ENCODE measurements around the gene TGM2.
A peak's percentile ranks its signal among the peaks of the same experiment; 100 is the strongest.

TGM2 gene

DNA sequence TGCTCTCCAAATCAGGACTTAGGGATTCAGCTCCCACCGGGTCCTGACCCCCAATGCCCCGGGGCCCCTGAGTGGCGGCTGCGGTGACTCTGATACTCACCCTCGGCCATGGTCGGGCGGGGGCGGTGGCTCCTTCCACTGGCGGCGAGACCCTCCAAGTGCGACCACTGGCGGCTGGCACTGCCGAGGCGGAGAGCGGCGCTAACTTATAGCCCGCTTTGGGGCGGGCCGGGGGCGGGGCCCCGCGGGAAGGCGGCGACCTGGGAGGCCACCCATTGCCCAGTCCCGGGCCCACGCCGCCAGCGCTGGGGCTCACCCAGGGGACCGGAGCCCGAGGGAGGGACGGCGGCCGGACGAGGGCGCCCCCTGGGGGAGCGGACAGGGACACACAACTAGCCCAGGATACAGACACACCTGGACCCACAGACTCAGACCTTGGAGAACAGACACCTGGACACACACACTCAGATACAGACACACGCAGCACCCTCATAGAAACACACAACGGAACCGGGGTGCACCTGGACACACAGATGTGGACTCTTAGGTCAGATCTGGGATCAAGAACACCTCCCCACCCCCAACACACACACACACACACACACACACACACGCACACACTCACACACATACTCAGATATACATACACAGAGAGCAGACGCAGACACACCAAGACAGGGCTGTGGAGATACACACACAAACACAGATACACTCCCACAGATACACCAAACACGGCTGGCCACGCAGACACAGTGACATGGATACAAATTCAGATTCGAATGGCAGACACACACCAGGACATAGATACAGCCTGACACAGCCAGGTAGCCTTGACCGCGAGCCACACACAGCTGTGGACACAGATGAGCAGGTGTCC, at the start of gene TGM2:
TGM2 (minus strand) TSS at position 182 of the 877 bp plus-strand sequence; CDS start at position 110, 72 bp downstream.
- DNase-seq (ENCODE audit: low spot score), result peak; percentile 35

DNA sequence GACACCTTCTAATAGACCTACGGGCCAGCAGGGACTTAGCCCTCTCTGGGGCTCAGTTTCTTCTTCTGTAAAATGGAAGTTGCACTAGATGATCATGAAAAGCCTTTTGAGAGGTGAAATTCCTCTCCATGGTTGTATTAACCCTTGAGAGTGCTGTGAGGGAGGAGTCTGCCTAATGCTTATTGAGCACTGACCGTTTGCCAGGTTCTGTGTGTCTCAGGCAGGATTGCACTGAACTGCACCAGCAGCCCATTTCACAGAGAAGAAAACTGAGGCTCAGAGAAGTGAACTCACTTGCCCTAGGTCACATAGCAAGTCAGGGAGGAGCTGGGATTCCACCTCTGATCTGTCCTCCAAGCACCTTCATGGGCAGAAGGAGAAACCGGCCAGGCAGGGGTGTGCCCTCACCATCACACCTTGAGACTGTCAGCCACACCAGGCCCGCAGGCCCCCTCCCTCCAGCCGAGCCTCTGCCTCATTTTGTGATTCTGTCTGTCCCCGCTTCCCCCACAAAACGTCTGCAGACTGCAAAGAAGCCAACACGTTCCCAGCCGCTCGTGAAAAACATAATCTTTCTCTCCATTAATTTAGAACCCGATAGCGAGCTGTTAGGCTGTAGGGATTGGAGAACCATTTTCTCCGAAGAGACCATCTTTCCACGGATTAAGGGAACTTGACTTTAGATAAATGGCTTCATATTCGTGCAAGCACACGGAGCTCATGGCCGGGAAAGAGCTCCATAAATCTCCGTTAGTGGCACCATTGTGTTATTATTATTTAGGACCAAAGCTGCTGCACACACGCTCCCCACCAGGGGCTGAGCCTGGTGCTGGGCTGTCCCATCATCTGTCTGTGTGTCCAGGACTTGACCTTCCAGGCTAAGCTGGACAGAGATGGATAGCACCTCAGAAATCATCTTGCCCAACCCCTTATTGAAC, 49.5 kb upstream of the TGM2 start:
- no peak for DNase-seq (ENCODE audit: low spot score)

DNA sequence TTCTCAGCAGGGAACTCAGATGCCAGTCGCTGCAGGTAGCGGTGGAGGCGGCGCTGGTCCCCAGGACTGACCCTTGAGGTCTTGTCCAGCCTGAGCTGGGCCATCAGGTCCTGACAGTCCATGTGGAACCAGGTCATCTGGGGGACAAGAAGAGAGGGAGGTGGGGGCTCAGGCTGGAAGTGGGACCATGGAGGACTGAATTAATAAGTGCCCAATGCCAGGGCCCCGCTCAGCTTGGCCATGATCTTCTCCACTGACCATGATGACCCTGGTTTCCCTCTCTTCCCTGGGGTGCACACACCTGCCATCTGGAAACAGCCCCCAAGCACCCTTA, 48.5 kb upstream of the TGM2 start:
- DNase-seq (ENCODE audit: low spot score), result no peak

- DNase-seq (ENCODE audit: low spot score), result no peak
These were observed 47.9 kb upstream of the TGM2 start for GRCh38 chr20:38212806-38213606.

- DNase-seq (ENCODE audit: low spot score), result no peak
These were observed 46.4 kb upstream of the TGM2 start for GRCh38 chr20:38211200-38212097.

GRCh38 chr20:38210741-38211140, 45.7 kb upstream of the TGM2 start:
- no peak for DNase-seq (ENCODE audit: low spot score)

DNA sequence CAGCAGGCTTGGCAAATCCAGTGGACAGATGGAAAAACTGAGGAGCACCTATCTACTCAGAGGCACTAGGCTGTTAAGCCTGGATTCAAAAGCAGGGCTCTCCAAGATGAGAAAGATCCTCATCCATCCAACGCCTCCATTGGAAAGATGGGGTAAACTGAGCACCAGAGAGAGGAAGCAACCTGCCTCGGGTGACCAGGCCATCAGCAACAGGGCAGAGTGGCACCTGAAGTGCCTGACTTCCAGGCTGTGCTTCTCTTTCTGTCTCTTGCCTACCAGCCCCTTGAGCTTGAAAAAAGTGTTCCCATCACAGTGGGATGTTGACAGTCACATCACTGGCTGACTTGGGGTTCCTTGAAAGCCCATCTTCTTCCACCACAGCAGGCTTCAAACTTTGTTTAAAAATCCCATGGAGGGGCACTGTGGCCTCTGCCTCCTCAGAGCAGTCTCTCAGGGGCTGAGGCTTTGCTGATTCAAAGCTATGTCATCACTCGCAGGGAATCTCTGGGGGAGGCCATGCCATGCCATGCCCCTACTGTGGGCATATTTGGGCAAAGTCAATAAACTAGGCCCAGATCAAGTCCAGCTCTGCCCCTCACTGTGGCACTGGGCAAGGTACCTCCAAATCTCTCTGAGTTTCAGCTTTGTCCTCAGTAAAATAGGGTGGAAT, 44.8 kb upstream of the TGM2 start:
- DNase-seq (ENCODE audit: low spot score), result no peak

- DNase-seq (ENCODE audit: low spot score), result no peak
These were observed 44.1 kb upstream of the TGM2 start for GRCh38 chr20:38209054-38209675.

DNA sequence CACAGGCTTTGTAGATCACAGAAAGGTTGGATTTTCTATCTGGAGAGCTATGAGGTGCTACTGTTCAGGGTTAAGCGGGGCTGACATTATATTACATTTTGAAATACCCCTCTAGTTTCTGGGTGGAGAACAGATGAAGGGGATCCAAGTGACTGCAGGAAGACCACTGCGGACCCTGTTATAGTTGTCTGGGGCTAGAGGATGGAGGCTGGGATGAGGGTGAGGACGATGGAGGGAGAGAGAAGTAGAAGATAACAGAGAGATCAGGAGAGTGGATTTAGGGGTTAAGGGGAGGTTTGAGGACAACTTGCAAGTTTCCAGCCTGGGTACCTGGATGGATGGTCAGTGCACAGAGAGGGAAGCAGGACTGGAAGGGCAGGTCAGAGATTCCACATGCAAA, 43.5 kb upstream of the TGM2 start:
- no peak for DNase-seq (ENCODE audit: low spot score)

DNA sequence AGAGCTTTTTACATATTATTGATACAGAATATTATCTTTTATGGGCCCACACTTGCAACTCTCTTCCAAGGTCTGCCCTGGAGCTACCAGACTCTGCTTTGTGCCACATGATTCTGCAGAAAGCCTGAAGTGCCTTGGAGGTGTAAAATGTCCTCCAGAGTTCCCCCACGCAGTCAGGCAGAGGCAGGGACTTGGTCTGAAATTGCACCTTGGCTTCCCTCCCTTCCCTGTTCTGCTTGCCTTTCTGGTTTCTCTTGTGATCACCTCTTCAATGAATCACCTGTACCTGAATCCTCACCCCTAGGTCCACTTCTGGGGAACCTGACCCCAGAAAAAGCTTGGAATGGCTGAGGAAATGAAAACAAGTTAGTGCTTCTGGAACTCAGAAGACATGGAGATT, 43.0 kb upstream of the TGM2 start:
- no peak for DNase-seq (ENCODE audit: low spot score)

DNA sequence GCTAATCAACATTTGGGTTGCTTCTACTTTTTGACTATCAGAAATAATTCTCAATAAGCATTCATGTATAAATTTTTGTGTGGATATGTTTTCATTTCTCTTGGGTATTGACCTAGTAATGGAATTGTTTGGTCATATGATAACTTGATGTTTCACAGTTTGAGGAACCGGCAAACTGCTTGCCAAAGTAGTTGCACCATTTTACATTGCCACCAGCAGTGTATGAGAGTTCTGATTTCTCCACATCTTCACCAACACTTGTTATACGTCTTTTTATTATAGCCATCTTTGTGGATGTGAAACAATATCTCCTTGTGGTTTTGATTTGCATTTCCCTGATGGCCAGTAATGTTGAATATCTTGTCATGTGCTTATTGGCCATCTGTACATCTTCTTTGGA, 42.6 kb upstream of the TGM2 start:
- DNase-seq (ENCODE audit: low spot score), result no peak

GRCh38 chr20:38205001-38205400, 39.9 kb upstream of the TGM2 start:
- DNase-seq (ENCODE audit: low spot score), result no peak

DNA sequence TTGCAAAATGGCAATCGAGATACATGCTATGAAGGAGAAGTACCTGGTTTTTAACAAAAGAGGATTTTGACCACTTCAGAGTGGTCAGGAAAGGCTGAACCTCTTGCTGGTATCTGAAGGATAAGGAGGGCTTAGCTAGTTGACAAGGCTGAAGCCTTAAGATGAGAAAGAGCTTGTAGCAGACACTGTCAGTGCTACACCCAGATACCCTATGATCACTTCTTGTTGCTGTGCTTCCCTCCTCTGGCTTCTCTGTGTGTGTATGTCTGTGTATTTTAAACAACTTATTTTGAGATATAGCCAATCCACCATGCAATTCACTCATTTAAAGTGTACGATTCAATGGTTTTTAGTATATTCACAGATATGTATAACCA, 38.9 kb upstream of the TGM2 start:
- no peak for DNase-seq (ENCODE audit: low spot score)

DNA sequence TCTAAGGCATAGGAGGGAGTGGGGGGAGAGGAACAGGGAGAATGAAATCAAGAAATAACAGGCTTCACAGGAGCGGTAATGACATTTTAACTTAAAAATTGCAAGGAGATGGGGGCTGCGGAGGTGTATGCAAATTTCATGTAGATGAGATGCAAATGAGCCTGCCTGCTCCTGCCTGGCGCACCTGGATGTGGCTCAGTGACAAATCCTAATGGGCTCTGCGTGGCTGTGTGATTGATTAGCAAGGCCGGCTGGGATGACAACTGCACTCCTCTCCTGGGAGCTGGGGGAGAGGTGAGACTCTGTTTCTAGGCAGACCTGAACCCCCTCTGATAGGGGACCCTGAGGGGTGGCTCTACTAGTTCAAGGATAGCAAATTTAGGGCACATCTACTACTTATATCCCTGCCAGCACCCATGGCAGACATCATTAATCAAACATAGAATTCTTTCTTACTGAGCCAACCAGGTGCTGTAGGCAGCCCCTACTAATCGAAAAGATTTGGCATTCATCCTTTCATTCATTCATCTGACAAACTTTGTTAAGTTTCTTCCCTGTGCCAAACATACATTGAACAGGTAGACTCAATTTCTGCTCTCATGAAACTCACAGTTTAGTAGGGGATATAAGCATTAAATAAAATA, 38.4 kb upstream of the TGM2 start:
- DNase-seq (ENCODE audit: low spot score), result no peak

DNA sequence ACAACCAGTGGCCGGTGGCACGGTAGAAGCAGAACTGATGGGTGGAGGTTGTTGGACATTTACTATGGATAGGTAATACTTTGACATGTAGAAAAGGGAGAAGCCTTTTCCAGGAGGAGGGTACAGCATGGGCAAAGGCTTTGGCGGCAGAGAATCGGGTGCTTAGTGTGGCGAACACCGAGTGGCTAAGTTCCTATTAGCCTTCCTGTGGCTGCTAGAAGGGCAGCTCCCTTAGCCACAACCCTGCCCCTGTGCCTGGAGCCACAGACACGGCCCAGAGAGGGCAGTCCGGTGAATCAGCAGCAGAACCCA, 37.9 kb upstream of the TGM2 start:
- DNase-seq (ENCODE audit: low spot score), result no peak

- DNase-seq (ENCODE audit: low spot score), result no peak
These were observed 37.3 kb upstream of the TGM2 start for GRCh38 chr20:38202153-38202981.

DNA sequence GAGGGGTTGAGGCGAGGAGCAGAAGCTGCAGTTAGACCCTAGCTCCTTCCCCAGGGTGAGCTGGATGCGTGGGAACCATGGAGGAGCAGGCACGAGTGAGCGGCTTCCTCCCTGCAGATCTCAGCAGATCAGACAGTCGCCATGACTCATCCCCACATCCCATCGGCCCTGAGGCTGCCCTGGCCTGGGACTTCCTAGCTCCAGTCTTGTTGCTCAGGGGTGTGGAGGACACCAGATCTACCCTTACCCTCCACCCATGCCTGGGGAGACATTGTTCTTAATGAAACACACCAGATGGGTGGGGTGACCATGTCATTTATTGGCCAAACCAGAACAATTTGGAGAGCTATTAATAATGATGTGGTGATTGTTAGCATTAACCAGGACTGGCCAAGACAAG, 36.3 kb upstream of the TGM2 start:
- no peak for DNase-seq (ENCODE audit: low spot score)

GRCh38 chr20:38200646-38201045, 35.6 kb upstream of the TGM2 start:
- DNase-seq (ENCODE audit: low spot score), result no peak

Data from activated CD4-positive, alpha-beta T cell treated with anti-CD3 and anti-CD28 coated beads, Interleukin-2, Interleukin-4, amounts not matched to agents 100 ng/mL and 50 ng/mL, durations not matched to agents 16 hours and 8 hours (primary cell).